Activated B cell treated with CpG ODN at 0.5 μM for 24 hours (primary cell): Measurements from ENCODE around the gene CHD8. TPM values are rescaled to one million over a fixed set of nuclear protein-coding genes. Genes with fewer than 3 reads are reported as not detected.

Experiments
- ATAC-seq: fragments of 200-7000 bp; cut with Tn5 transposase; one replicate; pipeline ENCODE4 v1.10.0; 2021; ENCODE audit warnings: low read depth, mild to moderate bottlenecking, moderate library complexity
- CTCF ChIA-PET: fragments of 350-600 bp; sonication (Branson Sonifier 250); formaldehyde crosslinking; loops from one replicate; lab custom pipeline; 2021; ENCODE audit warnings: antibody characterized with exemption; lab: Charles Lee
- POLR2A ChIA-PET: fragments of 350-600 bp; sonication (Branson Sonifier 250); formaldehyde crosslinking; loops from one replicate; lab custom pipeline; 2021; ENCODE audit warnings: antibody characterized with exemption; lab: Charles Lee
- DNase-seq: peaks from one replicate; pipeline ENCODE4 v3.0.0; 2022
- H3K27ac Mint-ChIP-seq: one replicate; pipeline ENCODE4 v1.8.0; 2020; ENCODE audit warnings: mixed read lengths
- H3K27me3 Mint-ChIP-seq: one replicate; pipeline ENCODE4 v1.8.0; 2021; ENCODE audit warnings: mixed read lengths
- H3K36me3 Mint-ChIP-seq: one replicate; pipeline ENCODE4 v1.8.0; 2021; ENCODE audit warnings: low read depth, mixed read lengths
- H3K4me1 Mint-ChIP-seq: one replicate; pipeline ENCODE4 v1.8.0; 2021; ENCODE audit warnings: mixed read lengths
- H3K4me3 Mint-ChIP-seq: one replicate; pipeline ENCODE4 v1.8.0; 2020; ENCODE audit warnings: mild to moderate bottlenecking, mixed read lengths
- H3K9me3 Mint-ChIP-seq: one replicate; pipeline ENCODE4 v1.8.0; 2020; ENCODE audit warnings: mixed read lengths
- intact Hi-C: fragments of 100-400 bp; cut with micrococcal nuclease; formaldehyde crosslinking; loops from one replicate; pipeline ENCODE4 v1.15.1; 2024
- total RNA-seq: library from RNA; stranded (reverse); gene quantifications from 2 replicates; pipeline ENCODE4 v1.2.3, GENCODE V29; 2022
- TF ChIP-seq, protein P1 (sequence below): fragments of 200-600 bp; IDR thresholded peaks from one replicate; pipeline ENCODE4 v1.8.0; 2022; ENCODE audit warnings: antibody characterized with exemption, mild to moderate bottlenecking

CHD8 gene
- total RNA-seq, 1 donor from 2014 or later: 133 TPM

DNA sequence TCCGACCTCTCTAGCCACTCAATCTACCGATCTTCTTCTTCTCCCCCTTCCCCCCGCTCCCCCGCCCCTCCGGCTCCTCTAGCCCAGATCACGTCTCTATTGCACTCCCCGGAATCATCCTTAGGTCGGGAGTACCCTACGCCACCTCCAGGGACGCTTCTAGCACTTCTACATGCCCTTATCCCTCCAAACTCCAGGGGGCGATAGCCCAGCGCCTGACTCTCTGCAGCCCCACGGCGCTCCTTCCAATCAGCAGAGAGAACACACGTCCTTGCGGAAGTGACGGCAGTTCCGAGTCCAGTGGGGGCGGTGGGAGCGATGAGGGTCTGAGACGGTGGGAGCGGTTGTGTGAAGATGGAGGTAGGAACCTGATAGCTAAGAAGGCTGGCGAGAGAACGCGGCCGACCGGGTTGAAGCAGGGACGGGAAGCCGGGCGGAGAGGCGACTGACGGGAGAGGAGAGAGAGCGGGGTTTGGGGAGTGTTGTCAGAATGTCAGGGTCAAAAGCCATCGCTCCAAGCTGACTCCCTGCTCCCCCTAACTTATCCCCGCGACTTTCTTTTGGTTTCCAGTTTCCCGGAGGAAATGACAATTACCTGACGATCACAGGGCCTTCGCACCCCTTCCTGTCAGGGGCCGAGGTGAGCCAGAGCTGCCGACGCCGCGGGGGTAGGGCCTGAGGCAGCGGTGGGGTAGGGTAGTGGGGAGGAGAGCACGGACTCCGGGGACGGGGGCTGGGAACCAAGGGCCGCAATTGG, 21.2 kb upstream of the CHD8 start, which contains the start of the genes RAB2B and TOX4:
TSS of gene RAB2B (minus strand) at position 35 of the 757 bp plus-strand sequence. CDS start 87 bp downstream, outside the sequence.
TSS of gene TOX4 (plus strand) at position 271 of the 757 bp plus-strand sequence. CDS start at position 355, 84 bp downstream.
- TF ChIP-seq, protein P1, sequence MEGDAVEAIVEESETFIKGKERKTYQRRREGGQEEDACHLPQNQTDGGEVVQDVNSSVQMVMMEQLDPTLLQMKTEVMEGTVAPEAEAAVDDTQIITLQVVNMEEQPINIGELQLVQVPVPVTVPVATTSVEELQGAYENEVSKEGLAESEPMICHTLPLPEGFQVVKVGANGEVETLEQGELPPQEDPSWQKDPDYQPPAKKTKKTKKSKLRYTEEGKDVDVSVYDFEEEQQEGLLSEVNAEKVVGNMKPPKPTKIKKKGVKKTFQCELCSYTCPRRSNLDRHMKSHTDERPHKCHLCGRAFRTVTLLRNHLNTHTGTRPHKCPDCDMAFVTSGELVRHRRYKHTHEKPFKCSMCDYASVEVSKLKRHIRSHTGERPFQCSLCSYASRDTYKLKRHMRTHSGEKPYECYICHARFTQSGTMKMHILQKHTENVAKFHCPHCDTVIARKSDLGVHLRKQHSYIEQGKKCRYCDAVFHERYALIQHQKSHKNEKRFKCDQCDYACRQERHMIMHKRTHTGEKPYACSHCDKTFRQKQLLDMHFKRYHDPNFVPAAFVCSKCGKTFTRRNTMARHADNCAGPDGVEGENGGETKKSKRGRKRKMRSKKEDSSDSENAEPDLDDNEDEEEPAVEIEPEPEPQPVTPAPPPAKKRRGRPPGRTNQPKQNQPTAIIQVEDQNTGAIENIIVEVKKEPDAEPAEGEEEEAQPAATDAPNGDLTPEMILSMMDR: no peak
- DNase-seq (peak; percentile 84), ATAC-seq (peak; percentile 96)
- H3K4me3 Mint-ChIP-seq: peak within 1 kb of the TSS; percentile 99
- POLR2A ChIA-PET: interaction anchor here (0.6 to 5.3 kb wide), 10 partner anchors 14 to 1618 kb away, joined by 3 to 35 read pairs (median 6); partner anchors contain the start of genes C14orf119, CHD8, METTL3 and SUPT16H
- peaks cover 37% of the 10 kb centered on the region for H3K4me1 Mint-ChIP-seq
- intact Hi-C loops: loop anchor here (1.0 to 2.0 kb wide), 7 partner anchors 21 to 1064 kb away; partner anchors contain the start of genes CHD8, HNRNPC, METTL3 and SUPT16H
- peak within 1 kb of the TSS; percentile 95 for H3K27ac Mint-ChIP-seq
- H3K27me3 Mint-ChIP-seq: no peaks in the 10 kb centered on the region
- H3K36me3 Mint-ChIP-seq: peaks cover 55% of the 10 kb centered on the region
- H3K9me3 Mint-ChIP-seq: no peaks in the 10 kb centered on the region
- CTCF ChIA-PET: interaction anchor here (0.6 to 1.3 kb wide), 5 partner anchors 12 to 982 kb away, joined by 3 to 4 read pairs (median 3); partner anchors contain the start of genes CHD8 and METTL3

- ATAC-seq (peak; percentile 56), DNase-seq (no peak)
- intact Hi-C loops: loop anchor here (2.0 kb wide), 1 partner anchor 1064 kb away; the partner anchor contains the start of gene TEP1
- ChIA-PET CTCF (interaction anchor here (0.6 to 2.1 kb wide), 4 partner anchors 11 to 982 kb away, joined by 3 to 7 read pairs (median 5); partner anchors contain the start of gene CHD8), POLR2A (interaction anchor here (0.6 to 5.3 kb wide), 10 partner anchors 13 to 1619 kb away, joined by 3 to 35 read pairs (median 6); partner anchors contain the start of genes C14orf119, CHD8, METTL3 and SUPT16H)
- Mint-ChIP-seq H3K9me3 (no peaks in the 10 kb centered on the region), H3K27ac (peak overlapping the region; percentile 95), H3K4me1 (peaks cover 33% of the 10 kb centered on the region), H3K36me3 (peaks cover 51% of the 10 kb centered on the region), H3K27me3 (no peaks in the 10 kb centered on the region), H3K4me3 (peak overlapping the region; percentile 99)
- TF ChIP-seq, protein P1: no peak
These were observed 20.6 kb upstream of the CHD8 start for GRCh38 chr14:21476523-21476924.

DNA sequence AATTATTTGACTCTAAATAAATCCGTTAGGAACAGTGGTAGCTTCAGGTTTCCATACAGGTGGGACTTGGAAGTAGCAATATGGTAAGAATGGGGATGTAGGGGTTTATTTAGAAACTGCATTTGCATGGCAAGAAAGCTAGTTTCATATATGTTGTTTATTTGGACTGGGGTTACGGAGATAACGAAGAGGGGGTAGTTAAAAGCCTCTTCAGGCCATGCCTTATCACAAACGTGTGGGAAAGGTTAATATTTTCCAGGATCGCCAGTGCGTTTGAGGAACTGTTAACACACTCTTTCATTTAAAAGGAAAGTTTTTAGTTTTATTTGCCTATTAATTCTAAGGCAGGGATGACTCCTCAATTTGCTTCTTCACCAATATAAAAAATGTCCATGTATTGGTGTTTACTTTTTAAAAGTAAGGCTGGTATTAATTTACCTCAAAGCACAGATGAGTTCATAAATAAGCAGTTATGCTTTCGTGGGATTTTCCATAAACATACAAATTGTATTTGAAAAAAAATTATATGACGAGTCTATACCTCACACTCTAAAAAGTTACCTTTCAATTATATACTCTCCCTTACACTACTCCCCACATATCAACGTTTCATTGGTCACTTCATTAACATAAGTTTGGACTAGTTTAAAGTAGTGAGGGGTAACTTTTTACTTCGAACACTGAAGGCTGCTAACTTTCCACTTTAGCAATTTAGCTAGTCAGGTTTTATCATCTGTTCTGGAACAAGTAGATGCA, 20.0 kb upstream of the CHD8 start:
- DNase-seq (no peak), ATAC-seq (no peak)
- TF ChIP-seq, protein P1: no peak
- POLR2A ChIA-PET: interaction anchor here (0.5 to 5.3 kb wide), 9 partner anchors 12 to 211 kb away, joined by 3 to 35 read pairs (median 7); partner anchors contain the start of genes CHD8, METTL3 and SUPT16H
- Mint-ChIP-seq H3K36me3 (peaks cover 48% of the 10 kb centered on the region), H3K4me3 (peak overlapping the region; percentile 99), H3K4me1 (peaks cover 33% of the 10 kb centered on the region), H3K27me3 (no peaks in the 10 kb centered on the region), H3K9me3 (no peaks in the 10 kb centered on the region), H3K27ac (peak overlapping the region; percentile 95)
- CTCF ChIA-PET: interaction anchor here (1.3 to 2.1 kb wide), 3 partner anchors 11 to 23 kb away, joined by 4 to 7 read pairs (median 6); partner anchors contain the start of gene CHD8
- intact Hi-C loops: loop anchor here (2.0 kb wide), 1 partner anchor 1063 kb away; the partner anchor contains the start of gene TEP1

- CTCF ChIA-PET: no interaction called here
- ATAC-seq (no peak), DNase-seq (no peak)
- TF ChIP-seq, protein P1: no peak
- Mint-ChIP-seq H3K4me3 (no peak overlapping the region), H3K4me1 (peaks cover 2% of the 10 kb centered on the region), H3K9me3 (no peaks in the 10 kb centered on the region), H3K27ac (no peak overlapping the region), H3K36me3 (peaks cover 68% of the 10 kb centered on the region), H3K27me3 (no peaks in the 10 kb centered on the region)
- POLR2A ChIA-PET: no interaction called here
- intact Hi-C loops: no loop called here
These were observed 11.7 kb upstream of the CHD8 start for GRCh38 chr14:21467616-21468015.
